ENCODE data around the gene HOXA6. TPM values are rescaled to one million over a fixed set of nuclear protein-coding genes. Genes with fewer than 3 reads are reported as not detected.

HOXA6 gene
- total and polyA plus RNA-seq, 2 donors (not counting 1 experiment from before 2014, with no cell fraction given) = 0.18 to 0.49 TPM

DNA sequence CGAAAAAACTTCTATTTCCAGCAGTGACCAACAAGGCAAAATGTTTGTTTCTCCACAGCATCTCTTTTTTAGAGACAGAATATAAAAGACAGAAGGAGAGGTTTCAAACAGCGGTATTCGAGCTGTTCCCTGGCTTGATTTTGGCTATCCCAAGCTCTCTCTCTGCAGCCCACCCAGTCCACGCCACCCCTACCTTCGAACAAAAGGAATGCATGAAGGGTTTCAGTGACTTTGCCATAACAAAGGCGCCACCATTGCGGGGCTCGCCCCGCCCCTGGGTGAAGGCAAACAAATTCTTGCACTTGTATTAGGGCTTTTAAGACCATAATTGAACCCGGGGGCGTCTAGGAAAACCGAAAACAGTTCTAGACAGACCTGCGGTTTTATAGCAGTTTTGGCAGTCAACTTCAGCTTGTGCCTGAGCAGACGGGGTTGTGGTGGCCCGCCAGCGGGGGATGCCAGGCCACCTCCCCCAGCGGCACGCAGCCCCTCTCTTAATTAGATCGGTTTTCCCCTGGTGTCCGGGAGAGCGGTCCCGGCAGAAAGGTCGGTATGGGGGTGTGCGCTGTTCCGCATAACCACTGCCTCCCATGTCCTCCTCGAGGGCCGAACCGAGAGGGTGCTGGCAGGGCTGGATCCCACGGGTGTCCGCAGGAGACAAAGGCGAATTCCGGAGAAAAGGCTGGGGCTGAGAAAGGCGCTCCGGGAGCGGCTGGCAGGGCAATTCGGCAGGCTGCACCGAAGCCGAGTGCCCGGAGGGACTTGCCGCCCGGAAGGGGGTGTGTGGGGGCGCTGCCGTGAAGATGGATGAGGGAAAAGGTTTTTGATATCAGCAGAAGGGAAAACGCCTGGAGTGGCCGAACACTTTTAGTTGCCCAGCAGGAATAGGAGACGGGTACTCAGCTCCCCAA lies 40.2 kb upstream of the HOXA6 start:
- H3K4me2 ChIP-seq (replicated peaks; ENCODE audit: low read depth, low read length, poor library complexity, severe bottlenecking) = peak overlapping the region; percentile 56
- H3K4me3 ChIP-seq (ENCODE audit: control extremely low read depth in 1 of 5, extremely low read depth in 1 of 5, insufficient read depth in 1 of 5, low read depth in 2 of 5, low read length in 4 of 5) = peak overlapping the region in 1 of 5 experiments; percentile 13
- H3K9me3 ChIP-seq (ENCODE audit: control extremely low read depth in 1 of 3, control insufficient read depth in 2 of 3, insufficient read depth in 1 of 3, low read length in 2 of 3) = peaks cover 0 to 80% (median 9%) of the 10 kb centered on the region in 3 donors
- H3K9me3 Mint-ChIP-seq (ENCODE audit: insufficient read depth) = no peaks in the 10 kb centered on the region
- intact Hi-C loops (cut with micrococcal nuclease) = loop anchor here (5.0 kb wide), 1 partner anchor 35 kb away; the partner anchor contains the start of gene HOXA3
- no peaks in the 10 kb centered on the region for H3K36me3 ChIP-seq (replicated peaks in 1 of 2; ENCODE audit: control extremely low read depth in 1 of 2, control insufficient read depth in 1 of 2, extremely low read depth in 1 of 2, insufficient read depth in 2 of 2, low read length in 1 of 2)
- no peaks in the 10 kb centered on the region for H4K20me1 ChIP-seq (ENCODE audit: control insufficient read depth, insufficient read depth, low read length, poor library complexity, severe bottlenecking)
- peak; percentile 40 for DNase-seq
- ChIA-PET CTCF (interaction anchor here (0.8 to 5.9 kb wide), 8 partner anchors 8 to 832 kb away, joined by 3 to 28 read pairs (median 3); partner anchors contain the start of gene HOXA13), POLR2A (no interaction called here)
- peaks cover 81% of the 10 kb centered on the region for H3K27me3 Mint-ChIP-seq
- H3K4me1 ChIP-seq (ENCODE audit: control insufficient read depth in 2 of 2, insufficient read depth in 2 of 2, low read length in 2 of 2) = peaks cover 59 to 81% of the 10 kb centered on the region in 2 donors
- H2AFZ ChIP-seq (ENCODE audit: insufficient read depth, low read depth, low read length, poor library complexity, severe bottlenecking) = no peak overlapping the region
- peak overlapping the region; percentile 53 for H3K4me3 Mint-ChIP-seq
- peaks cover 0 to 97% (median 84%) of the 10 kb centered on the region in 4 experiments for H3K27me3 ChIP-seq (replicated peaks in 1 of 4; ENCODE audit: control extremely low read depth in 1 of 4, control insufficient read depth in 3 of 4, insufficient read depth in 4 of 4, low read length in 3 of 4)
- peaks cover 50% of the 10 kb centered on the region for H3K4me1 Mint-ChIP-seq
- H3K9ac ChIP-seq (ENCODE audit: low read length) = no peak overlapping the region
- H3K79me2 ChIP-seq (ENCODE audit: control insufficient read depth, insufficient read depth, low read length) = no peaks in the 10 kb centered on the region
- H3K27ac ChIP-seq (ENCODE audit: low read length in 2 of 2) = no peak overlapping the region
- H3K27ac Mint-ChIP-seq = peak overlapping the region; percentile 6
- ATAC-seq (ENCODE audit: low read depth) = no peak
- TF ChIP-seq, protein P1, sequence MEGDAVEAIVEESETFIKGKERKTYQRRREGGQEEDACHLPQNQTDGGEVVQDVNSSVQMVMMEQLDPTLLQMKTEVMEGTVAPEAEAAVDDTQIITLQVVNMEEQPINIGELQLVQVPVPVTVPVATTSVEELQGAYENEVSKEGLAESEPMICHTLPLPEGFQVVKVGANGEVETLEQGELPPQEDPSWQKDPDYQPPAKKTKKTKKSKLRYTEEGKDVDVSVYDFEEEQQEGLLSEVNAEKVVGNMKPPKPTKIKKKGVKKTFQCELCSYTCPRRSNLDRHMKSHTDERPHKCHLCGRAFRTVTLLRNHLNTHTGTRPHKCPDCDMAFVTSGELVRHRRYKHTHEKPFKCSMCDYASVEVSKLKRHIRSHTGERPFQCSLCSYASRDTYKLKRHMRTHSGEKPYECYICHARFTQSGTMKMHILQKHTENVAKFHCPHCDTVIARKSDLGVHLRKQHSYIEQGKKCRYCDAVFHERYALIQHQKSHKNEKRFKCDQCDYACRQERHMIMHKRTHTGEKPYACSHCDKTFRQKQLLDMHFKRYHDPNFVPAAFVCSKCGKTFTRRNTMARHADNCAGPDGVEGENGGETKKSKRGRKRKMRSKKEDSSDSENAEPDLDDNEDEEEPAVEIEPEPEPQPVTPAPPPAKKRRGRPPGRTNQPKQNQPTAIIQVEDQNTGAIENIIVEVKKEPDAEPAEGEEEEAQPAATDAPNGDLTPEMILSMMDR (IDR thresholded peaks at IDR 0.05) = no peak
- no peak for TF ChIP-seq EZH2 (IDR thresholded peaks at IDR 0.05; ENCODE audit: borderline replicate concordance, insufficient read depth, low read depth, low read length, poor library complexity, severe bottlenecking)
- whole genome bisulfite sequencing (ENCODE audit: insufficient coverage) = 9% methylated on average over 45 of the region's 46 CpGs

Measured in B cell (primary cell).